HepG2 (cell line): Measurements from ENCODE around the gene BRAF. TPM values are rescaled to one million over a fixed set of nuclear protein-coding genes. Genes with fewer than 3 reads are reported as not detected.

Experiments
- ATF7-NPFF ChIP-seq: sonication (generic); formaldehyde crosslinking; IDR thresholded peaks from 2 replicates; pipeline ENCODE4 v1.8.1; 2023; ENCODE audit warnings: mild to moderate bottlenecking, low read depth, missing genetic modification reagents, moderate library complexity
- CENPT ChIP-seq: sonication (generic); formaldehyde crosslinking; IDR thresholded peaks from 2 replicates; pipeline ENCODE4 v1.8.0; 2022; ENCODE audit warnings: low read depth, mild to moderate bottlenecking, moderate library complexity, missing genetic modification reagents
- MAF1 ChIP-seq: sonication (generic); formaldehyde crosslinking; IDR thresholded peaks from 2 replicates; pipeline ENCODE4 v1.5.0; 2020; ENCODE audit warnings: missing genetic modification reagents, borderline replicate concordance
- NFKBIZ ChIP-seq: IDR thresholded peaks from 2 replicates; pipeline ENCODE4 v1.6.1; 2018; ENCODE audit warnings: missing genetic modification reagents, missing compliant biosample characterization
- RAD21 ChIP-seq: fragments of 450-650 bp; formaldehyde crosslinking; IDR thresholded peaks from 2 replicates; pipeline ENCODE4 v1.5.0; 2020; ENCODE audit warnings: mild to moderate bottlenecking
- SIN3B ChIP-seq: fragments of 150-350 bp; IDR thresholded peaks from 2 replicates; pipeline ENCODE4 v1.6.1; 2014; ENCODE audit warnings: low read length
- TBX2 ChIP-seq: sonication (generic); formaldehyde crosslinking; IDR thresholded peaks from 2 replicates; pipeline ENCODE4 v1.5.0; 2020; ENCODE audit warnings: missing genetic modification reagents, mild to moderate bottlenecking, borderline replicate concordance
- ZNF138 ChIP-seq: sonication (generic); formaldehyde crosslinking; IDR thresholded peaks from 2 replicates; pipeline ENCODE4 v1.5.0; 2020; ENCODE audit warnings: mild to moderate bottlenecking, low read depth, missing genetic modification reagents
- ZNF264 ChIP-seq: sonication (generic); formaldehyde crosslinking; IDR thresholded peaks from 2 replicates; pipeline ENCODE4 v1.4.0; 2020; ENCODE audit warnings: missing genetic modification reagents
- ZNF749 ChIP-seq: sonication (generic); formaldehyde crosslinking; IDR thresholded peaks from 2 replicates; pipeline ENCODE4 v1.8.0; 2022; ENCODE audit warnings: mild to moderate bottlenecking, missing genetic modification reagents, moderate library complexity, borderline replicate concordance
- polyA plus RNA-seq, 8 experiments: library from polyadenylated mRNA; depleted of rRNA in 3 of 8; stranded (reverse) in 7 of 8; unstranded in 1 of 8; fragments of >200 nt; fragmentation: Illumina TruSeq in 4 of 8; extraction: Trizol in 4 of 8; gene quantifications; 2 replicates each; pipeline versions ENCODE4 v1.2.1 to v1.2.3, GENCODE V29; 2011 to 2016; ENCODE audit warnings: low read depth in 4 of 8, missing spikeins in 1 of 8, mixed read lengths in 1 of 8; ENCODE audit not compliant: insufficient read depth in 1 of 8
- total RNA-seq, 5 experiments: library from RNA; depleted of rRNA; stranded (reverse); fragments of >200 nt; fragmentation: Illumina TruSeq; extraction: Trizol; gene quantifications; 2 replicates each; pipeline ENCODE4 v1.2.3, GENCODE V29; 2016; ENCODE audit warnings: low read depth in 1 of 5
- TF ChIP-seq, protein P1 (sequence below): sonication (generic); formaldehyde crosslinking; IDR thresholded peaks from 2 replicates; pipeline ENCODE4 v1.5.0; 2020; ENCODE audit warnings: mild to moderate bottlenecking, missing genetic modification reagents, borderline replicate concordance
- TF ChIP-seq, protein P2 (sequence below): sonication (generic); formaldehyde crosslinking; IDR thresholded peaks from 2 replicates; pipeline ENCODE4 v1.4.0; 2020; ENCODE audit warnings: missing genetic modification reagents
- TF ChIP-seq, protein P3 (sequence below), 2 experiments: sonication (generic) in 1 of 2; formaldehyde crosslinking in 1 of 2; IDR thresholded peaks; 2 replicates each; pipeline versions ENCODE4 v1.6.1 to v1.9.0; 2014 to 2022; ENCODE audit warnings: antibody characterized with exemption in 1 of 2, borderline replicate concordance in 1 of 2, inconsistent platforms in 1 of 2, low read depth in 1 of 2, missing genetic modification reagents in 1 of 2
- TF ChIP-seq, protein P4 (sequence below): sonication (generic); formaldehyde crosslinking; IDR thresholded peaks from 2 replicates; pipeline ENCODE4 v1.4.0; 2020; ENCODE audit warnings: missing genetic modification reagents

The BRAF gene
- total and polyA plus RNA-seq, 2 of the 13 experiments (the other 11 are each of a cell fraction or from before 2014, with no cell fraction given) = 12.5 to 13.4 TPM

DNA sequence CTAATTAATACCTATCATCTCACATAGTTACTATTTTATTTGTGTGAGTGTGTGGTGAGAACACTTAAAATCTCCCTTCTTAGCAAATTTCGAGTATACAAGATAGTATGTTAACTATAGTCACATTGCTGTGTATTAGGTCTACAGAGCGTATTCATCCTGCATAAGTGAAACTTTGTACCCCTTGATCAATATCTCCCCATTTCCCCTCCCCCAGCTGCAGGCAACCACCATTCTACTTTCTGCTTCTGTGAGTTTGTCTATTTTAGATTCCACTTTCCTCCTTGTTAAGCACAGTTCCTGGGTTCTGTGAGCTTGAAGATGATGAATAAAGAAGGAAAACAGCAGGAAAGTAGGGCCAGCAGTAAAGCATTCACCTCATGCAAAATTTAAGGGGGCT, 47.6 kb upstream of the BRAF start (continued):
- TF ChIP-seq, protein P1, sequence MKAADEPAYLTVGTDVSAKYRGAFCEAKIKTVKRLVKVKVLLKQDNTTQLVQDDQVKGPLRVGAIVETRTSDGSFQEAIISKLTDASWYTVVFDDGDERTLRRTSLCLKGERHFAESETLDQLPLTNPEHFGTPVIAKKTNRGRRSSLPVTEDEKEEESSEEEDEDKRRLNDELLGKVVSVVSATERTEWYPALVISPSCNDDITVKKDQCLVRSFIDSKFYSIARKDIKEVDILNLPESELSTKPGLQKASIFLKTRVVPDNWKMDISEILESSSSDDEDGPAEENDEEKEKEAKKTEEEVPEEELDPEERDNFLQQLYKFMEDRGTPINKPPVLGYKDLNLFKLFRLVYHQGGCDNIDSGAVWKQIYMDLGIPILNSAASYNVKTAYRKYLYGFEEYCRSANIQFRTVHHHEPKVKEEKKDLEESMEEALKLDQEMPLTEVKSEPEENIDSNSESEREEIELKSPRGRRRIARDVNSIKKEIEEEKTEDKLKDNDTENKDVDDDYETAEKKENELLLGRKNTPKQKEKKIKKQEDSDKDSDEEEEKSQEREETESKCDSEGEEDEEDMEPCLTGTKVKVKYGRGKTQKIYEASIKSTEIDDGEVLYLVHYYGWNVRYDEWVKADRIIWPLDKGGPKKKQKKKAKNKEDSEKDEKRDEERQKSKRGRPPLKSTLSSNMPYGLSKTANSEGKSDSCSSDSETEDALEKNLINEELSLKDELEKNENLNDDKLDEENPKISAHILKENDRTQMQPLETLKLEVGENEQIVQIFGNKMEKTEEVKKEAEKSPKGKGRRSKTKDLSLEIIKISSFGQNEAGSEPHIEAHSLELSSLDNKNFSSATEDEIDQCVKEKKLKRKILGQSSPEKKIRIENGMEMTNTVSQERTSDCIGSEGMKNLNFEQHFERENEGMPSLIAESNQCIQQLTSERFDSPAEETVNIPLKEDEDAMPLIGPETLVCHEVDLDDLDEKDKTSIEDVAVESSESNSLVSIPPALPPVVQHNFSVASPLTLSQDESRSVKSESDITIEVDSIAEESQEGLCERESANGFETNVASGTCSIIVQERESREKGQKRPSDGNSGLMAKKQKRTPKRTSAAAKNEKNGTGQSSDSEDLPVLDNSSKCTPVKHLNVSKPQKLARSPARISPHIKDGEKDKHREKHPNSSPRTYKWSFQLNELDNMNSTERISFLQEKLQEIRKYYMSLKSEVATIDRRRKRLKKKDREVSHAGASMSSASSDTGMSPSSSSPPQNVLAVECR = no peak
- TF ChIP-seq SIN3B (no peak), ZNF138 (no peak), TBX2 (CRISPR knock-in tag) (no peak), RAD21 (CRISPR knock-in tag) (no peak), ZNF749 (CRISPR knock-in tag) (no peak), ATF7-NPFF (no peak), MAF1 (CRISPR knock-in tag) (no peak), ZNF264 (CRISPR knock-in tag) (no peak), CENPT (CRISPR knock-in tag) (no peak), NFKBIZ (CRISPR knock-in tag) (no peak)
- TF ChIP-seq, protein P2, sequence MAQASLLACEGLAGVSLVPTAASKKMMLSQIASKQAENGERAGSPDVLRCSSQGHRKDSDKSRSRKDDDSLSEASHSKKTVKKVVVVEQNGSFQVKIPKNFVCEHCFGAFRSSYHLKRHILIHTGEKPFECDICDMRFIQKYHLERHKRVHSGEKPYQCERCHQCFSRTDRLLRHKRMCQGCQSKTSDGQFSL (CRISPR knock-in tag) = no peak
- TF ChIP-seq, protein P3, sequence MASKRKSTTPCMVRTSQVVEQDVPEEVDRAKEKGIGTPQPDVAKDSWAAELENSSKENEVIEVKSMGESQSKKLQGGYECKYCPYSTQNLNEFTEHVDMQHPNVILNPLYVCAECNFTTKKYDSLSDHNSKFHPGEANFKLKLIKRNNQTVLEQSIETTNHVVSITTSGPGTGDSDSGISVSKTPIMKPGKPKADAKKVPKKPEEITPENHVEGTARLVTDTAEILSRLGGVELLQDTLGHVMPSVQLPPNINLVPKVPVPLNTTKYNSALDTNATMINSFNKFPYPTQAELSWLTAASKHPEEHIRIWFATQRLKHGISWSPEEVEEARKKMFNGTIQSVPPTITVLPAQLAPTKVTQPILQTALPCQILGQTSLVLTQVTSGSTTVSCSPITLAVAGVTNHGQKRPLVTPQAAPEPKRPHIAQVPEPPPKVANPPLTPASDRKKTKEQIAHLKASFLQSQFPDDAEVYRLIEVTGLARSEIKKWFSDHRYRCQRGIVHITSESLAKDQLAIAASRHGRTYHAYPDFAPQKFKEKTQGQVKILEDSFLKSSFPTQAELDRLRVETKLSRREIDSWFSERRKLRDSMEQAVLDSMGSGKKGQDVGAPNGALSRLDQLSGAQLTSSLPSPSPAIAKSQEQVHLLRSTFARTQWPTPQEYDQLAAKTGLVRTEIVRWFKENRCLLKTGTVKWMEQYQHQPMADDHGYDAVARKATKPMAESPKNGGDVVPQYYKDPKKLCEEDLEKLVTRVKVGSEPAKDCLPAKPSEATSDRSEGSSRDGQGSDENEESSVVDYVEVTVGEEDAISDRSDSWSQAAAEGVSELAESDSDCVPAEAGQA (IDR thresholded peaks at IDR 0.05; ENCODE audit: low read depth) = no peak
- TF ChIP-seq, protein P3 (CRISPR knock-in tag; IDR thresholded peaks at IDR 0.05; ENCODE audit: borderline replicate concordance) = no peak
- TF ChIP-seq, protein P4, sequence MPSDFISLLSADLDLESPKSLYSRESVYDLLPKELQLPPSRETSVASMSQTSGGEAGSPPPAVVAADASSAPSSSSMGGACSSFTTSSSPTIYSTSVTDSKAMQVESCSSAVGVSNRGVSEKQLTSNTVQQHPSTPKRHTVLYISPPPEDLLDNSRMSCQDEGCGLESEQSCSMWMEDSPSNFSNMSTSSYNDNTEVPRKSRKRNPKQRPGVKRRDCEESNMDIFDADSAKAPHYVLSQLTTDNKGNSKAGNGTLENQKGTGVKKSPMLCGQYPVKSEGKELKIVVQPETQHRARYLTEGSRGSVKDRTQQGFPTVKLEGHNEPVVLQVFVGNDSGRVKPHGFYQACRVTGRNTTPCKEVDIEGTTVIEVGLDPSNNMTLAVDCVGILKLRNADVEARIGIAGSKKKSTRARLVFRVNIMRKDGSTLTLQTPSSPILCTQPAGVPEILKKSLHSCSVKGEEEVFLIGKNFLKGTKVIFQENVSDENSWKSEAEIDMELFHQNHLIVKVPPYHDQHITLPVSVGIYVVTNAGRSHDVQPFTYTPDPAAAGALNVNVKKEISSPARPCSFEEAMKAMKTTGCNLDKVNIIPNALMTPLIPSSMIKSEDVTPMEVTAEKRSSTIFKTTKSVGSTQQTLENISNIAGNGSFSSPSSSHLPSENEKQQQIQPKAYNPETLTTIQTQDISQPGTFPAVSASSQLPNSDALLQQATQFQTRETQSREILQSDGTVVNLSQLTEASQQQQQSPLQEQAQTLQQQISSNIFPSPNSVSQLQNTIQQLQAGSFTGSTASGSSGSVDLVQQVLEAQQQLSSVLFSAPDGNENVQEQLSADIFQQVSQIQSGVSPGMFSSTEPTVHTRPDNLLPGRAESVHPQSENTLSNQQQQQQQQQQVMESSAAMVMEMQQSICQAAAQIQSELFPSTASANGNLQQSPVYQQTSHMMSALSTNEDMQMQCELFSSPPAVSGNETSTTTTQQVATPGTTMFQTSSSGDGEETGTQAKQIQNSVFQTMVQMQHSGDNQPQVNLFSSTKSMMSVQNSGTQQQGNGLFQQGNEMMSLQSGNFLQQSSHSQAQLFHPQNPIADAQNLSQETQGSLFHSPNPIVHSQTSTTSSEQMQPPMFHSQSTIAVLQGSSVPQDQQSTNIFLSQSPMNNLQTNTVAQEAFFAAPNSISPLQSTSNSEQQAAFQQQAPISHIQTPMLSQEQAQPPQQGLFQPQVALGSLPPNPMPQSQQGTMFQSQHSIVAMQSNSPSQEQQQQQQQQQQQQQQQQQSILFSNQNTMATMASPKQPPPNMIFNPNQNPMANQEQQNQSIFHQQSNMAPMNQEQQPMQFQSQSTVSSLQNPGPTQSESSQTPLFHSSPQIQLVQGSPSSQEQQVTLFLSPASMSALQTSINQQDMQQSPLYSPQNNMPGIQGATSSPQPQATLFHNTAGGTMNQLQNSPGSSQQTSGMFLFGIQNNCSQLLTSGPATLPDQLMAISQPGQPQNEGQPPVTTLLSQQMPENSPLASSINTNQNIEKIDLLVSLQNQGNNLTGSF (CRISPR knock-in tag) = no peak
